Esophagus muscularis mucosa (tissue), 4 donors: ENCODE results near the gene INSYN2B. TPM values are rescaled to one million over a fixed set of nuclear protein-coding genes. Genes with fewer than 3 reads are reported as not detected.

Experiments used
- DNase-seq: peaks from one replicate; pipeline ENCODE4 v3.0.0-alpha.2; 2017; ENCODE audit errors: extremely low spot score
- H3K27ac ChIP-seq, 4 donors: fragments of 200-600 bp; sonication (generic); replicated peaks in 1 of 4; 1 replicate in 3 of 4; 2 replicates in 1 of 4; pipeline ENCODE4 v1.5.1; 2016 to 2019; ENCODE audit warnings: mild to moderate bottlenecking in 1 of 4
- H3K27me3 ChIP-seq, 4 donors: fragments of 200-600 bp; sonication (generic); one replicate each; pipeline versions ENCODE4 v1.5.1 to v1.6.0; 2016 to 2019
- H3K36me3 ChIP-seq, 4 donors: fragments of 200-600 bp; sonication (generic); one replicate each; pipeline ENCODE4 v1.5.1; 2016 to 2019
- H3K4me1 ChIP-seq, 4 donors: fragments of 200-600 bp; sonication (generic); one replicate each; pipeline ENCODE4 v1.5.1; 2016 to 2019
- H3K4me3 ChIP-seq, 4 donors: fragments of 200-600 bp; sonication (generic); 1 replicate in 2 of 4; 2 replicates in 2 of 4; pipeline ENCODE4 v1.5.1; 2016 to 2019; ENCODE audit warnings: mild to moderate bottlenecking in 4 of 4, moderate library complexity in 1 of 4
- H3K9me3 ChIP-seq, 4 donors: fragments of 200-600 bp; sonication (generic); 1 replicate in 3 of 4; 2 replicates in 1 of 4; pipeline ENCODE4 v1.5.1; 2016 to 2019
- EP300 ChIP-seq: sonication (generic); formaldehyde crosslinking; IDR thresholded peaks from one replicate; pipeline ENCODE4 v1.6.1; 2017; ENCODE audit warnings: antibody characterized with exemption
- POLR2A ChIP-seq: fragments of 450-650 bp; IDR thresholded peaks from one replicate; pipeline ENCODE4 v1.6.1; 2017; ENCODE audit warnings: antibody characterized with exemption, moderate library complexity, mild to moderate bottlenecking, low read depth
- POLR2AphosphoS5 ChIP-seq, 2 donors: sonication (generic); formaldehyde crosslinking; IDR thresholded peaks; one replicate each; pipeline ENCODE4 v1.6.1; 2017; ENCODE audit warnings: antibody characterized with exemption in 2 of 2
- WGBS: methylation state at CpG from one replicate; pipeline ENCODE4 v1.1.5; 2018; 5-methylcytosine and 5-hydroxymethylcytosine counted together
- intact Hi-C: fragments of 100-400 bp; cut with DNase I; formaldehyde crosslinking; loops from one replicate; pipeline ENCODE4 v1.15.1; 2023
- total RNA-seq, 4 donors: library from RNA; depleted of rRNA; stranded (reverse); fragments of >200 nt; gene quantifications; one replicate each; pipeline versions ENCODE4 v1.1.0 to v1.2.1, GENCODE V29; 2016
- TF ChIP-seq, protein P1 (sequence below), 3 experiments: fragments of 200-600 bp in 2 of 3; fragments of 450-650 bp in 1 of 3; sonication (generic) in 2 of 3; IDR thresholded peaks; one replicate each; pipeline ENCODE4 v1.5.1; 2017 to 2019; ENCODE audit warnings: antibody characterized with exemption in 3 of 3, mild to moderate bottlenecking in 2 of 3, moderate library complexity in 1 of 3

INSYN2B gene
- total RNA-seq, 4 donors from 2014 or later: not detected

DNA sequence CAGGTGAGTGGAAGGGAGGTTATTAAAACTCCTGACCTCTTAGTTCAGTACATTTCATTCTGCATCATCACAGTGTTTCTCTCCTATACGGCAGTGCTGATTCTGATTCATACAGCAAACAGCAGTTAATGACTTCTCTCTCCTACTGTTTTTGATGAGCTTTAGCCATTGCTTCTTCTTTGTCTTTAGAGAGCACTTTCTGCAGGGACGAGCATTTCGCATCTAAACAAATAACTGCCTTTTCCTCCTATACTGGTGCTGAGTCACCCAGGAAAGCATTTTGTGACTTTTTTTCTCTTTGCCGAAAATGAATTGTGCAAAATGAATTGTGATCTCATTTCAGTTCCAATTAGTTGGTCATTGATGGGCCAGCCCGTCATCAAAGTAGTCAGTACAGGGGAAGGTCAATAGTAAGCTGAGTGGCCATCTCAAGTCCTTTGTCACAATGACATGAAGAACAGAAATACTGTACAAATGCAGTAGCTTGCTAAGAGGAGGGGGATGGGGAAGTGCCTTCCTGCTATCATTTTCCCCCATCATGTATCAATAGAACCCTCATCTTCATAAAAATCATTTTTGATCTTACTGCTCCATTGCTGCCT lies 98.5 kb downstream of the INSYN2B start:
- intact Hi-C loops: no loop called here
- 76% methylated on average over 5 of the region's 5 CpGs for WGBS

DNA sequence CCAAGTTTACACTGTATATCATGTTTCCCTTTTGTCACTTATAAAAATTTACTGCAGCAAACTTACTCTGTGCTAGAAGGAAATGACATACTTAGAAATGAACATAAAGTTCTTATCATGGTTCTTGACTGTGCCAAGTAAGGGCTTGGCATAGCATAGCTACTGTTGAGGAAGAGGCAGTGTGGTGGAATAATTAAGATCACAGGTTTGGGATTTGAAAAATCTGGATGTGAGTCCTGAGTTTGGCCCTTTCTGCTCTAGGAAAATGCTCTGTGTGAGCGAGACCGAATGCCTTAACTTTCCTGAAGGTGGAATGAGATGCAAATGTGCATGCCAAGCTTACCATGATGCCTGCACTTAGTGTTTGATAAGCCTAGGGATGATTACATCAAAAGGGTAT lies 99.5 kb downstream of the INSYN2B start:
- H3K36me3 ChIP-seq: no peaks in the 10 kb centered on the region
- H3K27ac ChIP-seq: no peak overlapping the region
- H3K9me3 ChIP-seq: no peaks in the 10 kb centered on the region
- no peak overlapping the region for H3K4me3 ChIP-seq
- no peaks in the 10 kb centered on the region for H3K4me1 ChIP-seq
- peaks cover 0 to 9% (median 0%) of the 10 kb centered on the region in 4 donors for H3K27me3 ChIP-seq
- DNase-seq: no peak
- 83% methylated on average over 2 of the region's 2 CpGs for WGBS
- TF ChIP-seq EP300: no peak
- TF ChIP-seq, protein P1, sequence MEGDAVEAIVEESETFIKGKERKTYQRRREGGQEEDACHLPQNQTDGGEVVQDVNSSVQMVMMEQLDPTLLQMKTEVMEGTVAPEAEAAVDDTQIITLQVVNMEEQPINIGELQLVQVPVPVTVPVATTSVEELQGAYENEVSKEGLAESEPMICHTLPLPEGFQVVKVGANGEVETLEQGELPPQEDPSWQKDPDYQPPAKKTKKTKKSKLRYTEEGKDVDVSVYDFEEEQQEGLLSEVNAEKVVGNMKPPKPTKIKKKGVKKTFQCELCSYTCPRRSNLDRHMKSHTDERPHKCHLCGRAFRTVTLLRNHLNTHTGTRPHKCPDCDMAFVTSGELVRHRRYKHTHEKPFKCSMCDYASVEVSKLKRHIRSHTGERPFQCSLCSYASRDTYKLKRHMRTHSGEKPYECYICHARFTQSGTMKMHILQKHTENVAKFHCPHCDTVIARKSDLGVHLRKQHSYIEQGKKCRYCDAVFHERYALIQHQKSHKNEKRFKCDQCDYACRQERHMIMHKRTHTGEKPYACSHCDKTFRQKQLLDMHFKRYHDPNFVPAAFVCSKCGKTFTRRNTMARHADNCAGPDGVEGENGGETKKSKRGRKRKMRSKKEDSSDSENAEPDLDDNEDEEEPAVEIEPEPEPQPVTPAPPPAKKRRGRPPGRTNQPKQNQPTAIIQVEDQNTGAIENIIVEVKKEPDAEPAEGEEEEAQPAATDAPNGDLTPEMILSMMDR (IDR thresholded peaks at IDR 0.05): no peak
- TF ChIP-seq POLR2A: no peak
- TF ChIP-seq POLR2AphosphoS5 (IDR thresholded peaks at IDR 0.05): no peak
- intact Hi-C loops: no loop called here

More for the DNA sequence above, 98.5 kb downstream of the INSYN2B start:
- no peaks in the 10 kb centered on the region for H3K9me3 ChIP-seq
- DNase-seq: no peak
- TF ChIP-seq, protein P1 (IDR thresholded peaks at IDR 0.05): no peak
- TF ChIP-seq POLR2A (no peak), POLR2AphosphoS5 (IDR thresholded peaks at IDR 0.05) (no peak), EP300 (no peak)
- no peak overlapping the region for H3K4me3 ChIP-seq
- H3K27me3 ChIP-seq: peaks cover 0 to 9% (median 0%) of the 10 kb centered on the region in 4 donors
- H3K36me3 ChIP-seq: no peaks in the 10 kb centered on the region
- H3K27ac ChIP-seq: no peak overlapping the region
- no peaks in the 10 kb centered on the region for H3K4me1 ChIP-seq

DNA sequence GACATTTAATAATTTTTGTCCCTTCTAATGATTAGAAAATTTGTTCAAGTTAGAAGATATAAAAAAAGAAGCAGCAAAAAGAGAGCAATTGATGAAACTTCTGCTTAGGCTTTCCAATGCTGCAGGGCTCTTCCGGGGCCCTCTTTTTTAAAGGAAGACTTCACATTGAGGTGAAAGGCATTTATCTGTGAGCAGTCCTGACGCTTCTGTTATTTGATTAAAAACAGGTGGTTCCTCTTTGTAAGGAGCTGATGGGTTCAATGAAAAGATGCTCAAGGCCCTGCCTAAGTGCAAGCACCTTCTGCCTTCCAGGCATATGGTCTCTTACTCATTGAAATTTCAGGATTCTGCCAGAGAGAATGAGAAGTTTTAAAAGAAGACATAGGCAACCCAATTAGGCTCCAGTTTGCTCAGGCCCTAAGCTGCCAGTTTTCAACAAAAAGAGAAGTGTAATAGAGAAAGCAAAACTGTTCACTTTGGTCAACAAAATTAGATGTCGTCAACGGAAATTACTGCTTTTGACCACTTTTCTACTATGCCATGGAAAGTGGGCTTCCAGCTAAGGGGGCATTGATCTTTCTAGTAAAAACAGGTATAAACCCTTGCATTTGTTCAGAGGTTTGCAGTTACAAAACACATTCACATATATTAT lies 100.2 kb downstream of the INSYN2B start:
- DNase-seq: no peak
- H3K27ac ChIP-seq: no peak overlapping the region
- no peak overlapping the region for H3K4me3 ChIP-seq
- TF ChIP-seq EP300 (no peak), POLR2AphosphoS5 (IDR thresholded peaks at IDR 0.05) (no peak), POLR2A (no peak)
- TF ChIP-seq, protein P1 (IDR thresholded peaks at IDR 0.05): no peak
- H3K9me3 ChIP-seq: no peaks in the 10 kb centered on the region
- H3K27me3 ChIP-seq: peaks cover 0 to 9% (median 0%) of the 10 kb centered on the region in 4 donors
- intact Hi-C loops: no loop called here
- no peaks in the 10 kb centered on the region for H3K4me1 ChIP-seq
- no peaks in the 10 kb centered on the region for H3K36me3 ChIP-seq
- WGBS: 65% methylated on average over 4 of the region's 4 CpGs

DNA sequence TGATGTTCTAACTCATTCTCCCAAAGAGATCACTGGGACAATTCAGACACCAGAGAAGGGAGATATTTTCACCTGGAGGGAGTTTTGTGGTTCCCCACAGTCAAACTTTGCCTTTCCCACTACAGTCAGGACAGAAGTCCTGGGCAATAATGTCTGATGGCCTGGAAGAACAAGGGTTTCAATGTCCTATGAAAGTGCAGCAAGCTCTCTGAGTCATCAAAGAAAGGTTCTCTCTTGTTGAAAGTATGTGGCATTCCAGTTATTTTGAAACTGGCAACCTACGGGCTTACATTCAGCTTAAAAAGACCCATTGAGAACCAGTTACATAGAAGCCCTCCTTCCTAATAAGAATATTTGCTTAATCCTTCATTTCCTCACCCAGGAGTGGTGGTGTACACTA lies 103.9 kb downstream of the INSYN2B start:
- DNase-seq: no peak
- no peaks in the 10 kb centered on the region for H3K36me3 ChIP-seq
- intact Hi-C loops: no loop called here
- H3K27ac ChIP-seq: no peak overlapping the region
- no peaks in the 10 kb centered on the region for H3K9me3 ChIP-seq
- H3K27me3 ChIP-seq: no peaks in the 10 kb centered on the region
- 81% methylated on average over 1 of the region's 1 CpG for WGBS
- H3K4me1 ChIP-seq: peaks cover 0 to 5% (median 0%) of the 10 kb centered on the region in 4 donors
- TF ChIP-seq POLR2AphosphoS5 (IDR thresholded peaks at IDR 0.05) (no peak), EP300 (no peak), POLR2A (no peak)
- TF ChIP-seq, protein P1 (IDR thresholded peaks at IDR 0.05): no peak
- H3K4me3 ChIP-seq: no peak overlapping the region
